Measurements from ENCODE around the gene USP22.
"Not testable (repeated sequence)": the region's sequence is repeated elsewhere in the genome, so short reads cannot be mapped to it uniquely, and the experiment has no call there.

The USP22 gene

GRCh38 chr17:20983359-20983637 lies 59.5 kb downstream of the USP22 start:
- no peak for DNase-seq

- DNase-seq = no peak
Measured at GRCh38 chr17:20982589-20983358, 60.0 kb downstream of the USP22 start.

DNA sequence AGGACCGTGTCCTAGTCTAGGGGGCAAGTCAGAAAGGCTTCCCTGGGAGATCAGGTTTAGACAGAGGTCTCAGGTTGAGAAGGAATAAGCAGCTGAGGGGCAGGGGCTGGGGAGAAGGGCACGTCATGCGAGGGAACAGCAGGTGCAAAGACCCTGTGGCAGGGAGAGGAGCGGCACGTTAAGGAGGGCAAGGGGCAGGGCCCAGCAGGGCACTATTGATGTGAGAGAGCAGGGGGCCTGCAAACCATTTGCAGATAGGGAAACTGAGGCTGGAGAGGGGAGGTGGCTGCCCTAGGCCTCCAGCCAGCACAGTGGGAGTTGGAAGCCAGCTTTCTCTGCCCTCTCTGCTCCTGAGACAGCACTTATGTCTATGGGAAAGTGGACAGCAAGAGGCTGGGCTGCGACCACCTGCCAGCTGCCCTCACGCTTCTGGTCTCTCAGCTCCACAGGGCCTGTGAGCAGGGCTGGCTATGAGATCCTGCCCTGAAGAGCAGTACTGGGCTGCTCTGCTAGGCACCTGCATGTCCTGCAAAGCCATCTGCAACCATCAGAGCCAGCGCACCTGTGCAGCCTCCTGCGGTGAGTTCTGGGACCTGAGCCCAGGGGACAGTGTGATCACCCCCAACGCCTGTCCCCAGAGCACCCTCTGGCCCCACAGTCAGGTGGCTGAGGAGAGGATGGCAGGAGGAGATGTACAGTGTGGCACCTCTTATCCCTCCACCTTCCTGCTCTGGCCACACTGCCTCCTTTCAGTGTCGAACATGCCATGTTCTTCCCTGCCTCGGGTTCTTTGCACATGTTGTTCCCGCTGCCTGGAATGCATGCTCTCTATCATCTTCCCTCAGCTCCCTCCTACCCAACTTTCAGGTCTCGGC lies 61.5 kb downstream of the USP22 start:
- no peak for DNase-seq

DNA sequence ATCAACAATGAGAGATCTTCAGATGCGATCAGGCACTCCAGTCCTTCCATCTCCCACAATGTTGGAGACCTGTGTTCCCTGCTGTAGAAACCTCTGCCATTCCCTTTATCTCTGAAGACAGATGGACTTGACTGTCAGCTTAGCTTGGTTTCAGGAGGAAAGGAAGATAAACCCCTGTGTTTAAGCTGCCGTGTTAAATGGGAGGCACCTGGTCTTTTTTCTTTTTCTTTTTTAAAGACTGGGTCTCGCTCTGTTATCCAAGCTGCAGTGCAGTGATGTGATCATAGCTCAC lies 63.1 kb downstream of the USP22 start:
- no peak for DNase-seq

DNA sequence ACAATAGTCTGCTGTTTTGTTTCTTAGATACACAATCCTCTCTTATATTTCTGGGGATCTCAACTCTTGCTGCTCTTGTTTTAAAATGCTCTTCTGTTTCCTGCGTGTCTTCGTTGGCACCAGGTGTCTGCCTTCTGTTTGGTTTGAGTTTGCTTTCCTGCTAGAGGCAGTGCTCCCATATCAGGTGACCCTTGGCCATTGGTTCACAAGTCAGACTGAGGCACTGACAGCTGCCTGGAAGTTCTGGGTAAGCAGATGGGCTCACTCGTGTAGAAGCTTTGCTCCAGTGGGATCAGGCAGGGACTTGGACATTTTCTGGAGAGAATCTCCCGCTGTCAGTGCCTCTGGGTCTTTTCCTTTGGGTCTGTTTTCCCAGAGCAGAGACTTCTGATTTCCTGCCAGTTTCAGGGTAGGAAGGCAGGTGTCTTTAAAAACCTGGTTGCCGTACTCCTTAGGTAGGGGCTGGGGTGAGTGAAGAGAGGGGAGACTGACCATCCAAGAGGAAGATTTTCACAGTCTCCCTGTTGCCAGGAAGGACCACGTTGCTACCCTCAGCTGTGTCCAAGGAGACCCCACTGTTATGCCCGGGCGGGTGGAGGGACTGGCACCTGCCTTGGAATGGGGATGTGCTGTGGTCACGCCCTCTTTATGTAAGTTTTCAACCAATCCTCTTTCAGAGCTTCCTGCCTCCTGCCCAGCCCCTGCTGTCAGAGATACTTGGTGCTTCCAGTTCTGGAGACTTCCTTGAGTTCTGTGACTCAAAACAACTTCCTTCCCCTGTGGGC lies 63.6 kb downstream of the USP22 start:
- not testable (repeated sequence) for DNase-seq

GRCh38 chr17:20977609-20978253 lies 65.1 kb downstream of the USP22 start:
- not testable (repeated sequence) for DNase-seq

- DNase-seq = no peak
Measured at GRCh38 chr17:20975566-20975965, 67.2 kb downstream of the USP22 start.

- no peak for DNase-seq
Measured at GRCh38 chr17:20970329-20970728, 72.5 kb downstream of the USP22 start.

DNA sequence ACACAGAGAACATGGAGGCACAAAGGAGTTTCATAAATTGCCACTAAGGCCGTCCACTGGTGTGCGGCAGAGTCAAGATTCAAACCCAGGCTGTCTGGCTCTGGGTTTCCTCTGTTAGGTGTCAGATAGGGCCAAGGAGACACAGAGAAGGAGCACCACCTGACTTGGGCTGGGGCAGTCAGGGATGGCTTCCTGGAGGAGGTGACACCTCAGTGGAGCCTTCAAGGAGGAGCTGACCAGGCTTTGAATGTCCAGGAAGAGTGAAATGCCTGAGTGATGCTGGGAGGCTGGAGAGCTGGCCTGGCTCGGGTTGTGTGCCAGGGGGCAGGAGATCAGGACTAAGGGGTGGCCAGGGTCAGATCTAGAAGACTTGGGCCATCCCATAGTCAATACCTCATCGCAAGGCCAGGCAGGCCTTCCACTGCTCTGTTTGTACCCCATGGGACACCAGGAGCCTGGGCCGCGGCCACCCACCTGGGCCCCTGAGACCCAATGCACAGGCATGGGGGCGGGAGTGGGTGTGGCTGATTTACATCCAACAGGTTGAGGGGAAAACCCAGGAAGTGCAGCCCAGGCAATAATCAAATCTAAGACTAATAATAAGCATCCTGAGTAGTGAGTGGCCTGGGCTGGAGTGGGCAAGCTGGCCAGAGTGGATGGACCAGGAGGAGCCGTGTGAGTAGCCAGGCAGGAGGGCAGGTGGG lies 73.7 kb downstream of the USP22 start:
- no peak for DNase-seq

DNA sequence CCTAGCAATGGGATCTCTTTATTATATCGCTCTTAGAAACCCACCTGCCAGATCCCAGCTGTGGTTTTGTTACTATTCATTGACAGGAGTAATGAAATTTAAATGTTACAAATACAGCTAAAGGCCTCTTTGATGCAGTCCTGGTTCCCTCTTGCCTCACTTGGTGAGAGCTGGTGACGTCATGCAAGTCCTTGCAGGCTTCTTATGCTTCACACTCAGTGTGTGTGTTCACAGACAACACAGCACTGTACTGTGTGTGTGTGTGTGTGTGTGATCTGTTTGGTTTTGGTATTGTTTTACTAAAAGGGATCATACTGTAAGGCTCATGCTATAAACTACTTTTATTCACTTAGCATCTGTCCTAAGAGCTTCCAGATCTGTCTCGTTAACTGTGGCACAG lies 75.0 kb downstream of the USP22 start:
- no peak for DNase-seq

DNA sequence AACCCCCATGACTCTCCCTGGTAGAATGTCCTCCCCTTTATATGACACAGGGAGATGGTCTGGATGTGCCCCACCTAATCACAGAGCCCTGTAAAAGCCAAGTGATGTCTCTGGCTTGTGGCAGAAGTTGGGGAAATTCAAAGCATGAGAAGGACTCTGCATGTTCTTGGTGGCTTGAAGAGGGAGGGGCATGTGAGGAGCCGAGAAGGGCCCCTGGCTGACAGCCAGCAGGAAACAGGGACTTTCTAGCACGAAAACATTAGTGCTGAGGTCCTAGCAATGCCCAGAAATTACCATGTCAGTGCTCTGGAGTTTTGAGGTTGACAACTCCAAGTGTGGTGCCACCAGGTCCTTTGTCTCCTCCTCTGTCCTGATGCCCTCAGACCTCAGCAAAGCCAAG lies 75.9 kb downstream of the USP22 start:
- no peak for DNase-seq

DNA sequence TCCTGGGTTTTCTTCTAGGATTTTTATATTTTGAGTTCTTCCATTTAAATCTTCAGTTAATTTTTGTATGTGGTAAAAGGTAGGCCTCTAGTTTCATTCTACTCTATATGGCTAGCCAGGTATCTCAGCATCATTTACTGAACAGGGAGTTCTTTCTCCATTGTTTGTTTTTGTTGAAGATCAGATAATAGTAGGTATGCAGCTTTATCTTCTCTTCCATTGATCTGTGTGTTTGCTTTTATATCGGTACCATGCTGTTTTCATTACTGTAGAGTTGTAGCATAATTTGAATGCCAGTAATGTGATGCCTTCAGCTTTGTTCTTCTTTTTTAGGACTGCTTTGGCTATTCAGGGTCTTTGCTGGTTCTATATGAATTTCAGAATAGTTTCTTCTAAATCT lies 77.3 kb downstream of the USP22 start:
- no peak for DNase-seq

- no peak for DNase-seq
Measured at GRCh38 chr17:20961586-20961985, 81.2 kb downstream of the USP22 start.

- DNase-seq = no peak
Measured at GRCh38 chr17:20960871-20961270, 81.9 kb downstream of the USP22 start.

- no peak for DNase-seq
Measured at GRCh38 chr17:20955427-20956323, 87.1 kb downstream of the USP22 start.

DNA sequence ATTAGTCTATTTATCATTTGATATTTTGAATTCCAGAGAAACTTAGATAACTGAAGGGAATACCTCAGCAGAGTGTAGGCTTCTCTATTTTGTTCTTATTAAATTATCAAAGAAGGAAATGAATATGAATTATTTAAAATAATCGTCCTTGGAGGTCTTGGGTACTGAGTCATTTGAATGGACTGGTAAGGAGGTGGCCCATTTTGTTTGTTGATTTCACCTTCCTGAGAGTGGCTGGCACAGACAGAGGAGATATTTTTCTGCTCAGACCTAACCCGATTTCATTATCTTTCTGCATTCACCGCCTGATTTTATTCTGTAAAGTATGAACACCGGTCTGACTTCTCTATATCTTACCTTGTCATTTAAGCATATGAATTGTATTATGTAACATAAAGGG lies 88.0 kb downstream of the USP22 start:
- no peak for DNase-seq

DNA sequence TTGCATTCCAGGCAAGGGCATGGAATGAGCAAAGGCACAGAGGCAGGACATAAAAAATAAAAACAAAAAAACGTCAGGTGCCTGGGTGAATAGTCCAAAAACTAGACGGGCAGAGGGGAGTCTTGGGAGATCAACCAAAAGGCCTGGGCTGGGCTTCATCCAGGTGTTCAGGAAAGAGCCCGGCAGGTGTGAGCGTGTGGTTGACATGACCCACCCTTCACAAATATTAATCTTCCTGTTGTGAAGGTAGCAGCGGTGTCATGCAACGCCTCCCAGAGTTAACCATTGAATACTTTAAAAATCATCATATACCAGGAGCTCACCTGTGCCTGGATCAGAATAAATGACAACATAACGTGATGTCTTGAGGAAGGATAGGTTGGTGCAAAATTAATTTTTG lies 90.6 kb downstream of the USP22 start:
- DNase-seq = no peak

Data from GDM1 (cell line).